ENCODE data around the gene DNMT1. TPM values are rescaled to one million over a fixed set of nuclear protein-coding genes. Genes with fewer than 3 reads are reported as not detected.
A peak's percentile ranks its signal among the peaks of the same experiment; 100 is the strongest.

DNMT1 gene
- total RNA-seq, 1 donor from 2014 or later, result 156 TPM

DNA sequence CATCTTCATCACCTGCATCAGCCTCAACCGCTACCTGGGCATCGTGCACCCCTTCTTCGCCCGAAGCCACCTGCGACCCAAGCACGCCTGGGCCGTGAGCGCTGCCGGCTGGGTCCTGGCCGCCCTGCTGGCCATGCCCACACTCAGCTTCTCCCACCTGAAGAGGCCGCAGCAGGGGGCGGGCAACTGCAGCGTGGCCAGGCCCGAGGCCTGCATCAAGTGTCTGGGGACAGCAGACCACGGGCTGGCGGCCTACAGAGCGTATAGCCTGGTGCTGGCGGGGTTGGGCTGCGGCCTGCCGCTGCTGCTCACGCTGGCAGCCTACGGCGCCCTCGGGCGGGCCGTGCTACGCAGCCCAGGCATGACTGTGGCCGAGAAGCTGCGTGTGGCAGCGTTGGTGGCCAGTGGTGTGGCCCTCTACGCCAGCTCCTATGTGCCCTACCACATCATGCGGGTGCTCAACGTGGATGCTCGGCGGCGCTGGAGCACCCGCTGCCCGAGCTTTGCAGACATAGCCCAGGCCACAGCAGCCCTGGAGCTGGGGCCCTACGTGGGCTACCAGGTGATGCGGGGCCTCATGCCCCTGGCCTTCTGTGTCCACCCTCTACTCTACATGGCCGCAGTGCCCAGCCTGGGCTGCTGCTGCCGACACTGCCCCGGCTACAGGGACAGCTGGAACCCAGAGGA, 80.6 kb downstream of the DNMT1 start:
- intact Hi-C loops (cut with micrococcal nuclease), result loop anchor here (1.0 to 5.0 kb wide), 5 partner anchors 15 to 180 kb away; no protein-coding TSS in a partner anchor
- H3K4me1 Mint-ChIP-seq, result peaks cover 47% of the 10 kb centered on the region
- CTCF ChIA-PET, result interaction anchor here (1.3 kb wide), 1 partner anchor 12 kb away, joined by 4 read pairs; the partner anchor contains the start of gene ANGPTL6
- DNase-seq (no peak), ATAC-seq (ENCODE audit: low read depth) (no peak)
- TF ChIP-seq, protein P1, sequence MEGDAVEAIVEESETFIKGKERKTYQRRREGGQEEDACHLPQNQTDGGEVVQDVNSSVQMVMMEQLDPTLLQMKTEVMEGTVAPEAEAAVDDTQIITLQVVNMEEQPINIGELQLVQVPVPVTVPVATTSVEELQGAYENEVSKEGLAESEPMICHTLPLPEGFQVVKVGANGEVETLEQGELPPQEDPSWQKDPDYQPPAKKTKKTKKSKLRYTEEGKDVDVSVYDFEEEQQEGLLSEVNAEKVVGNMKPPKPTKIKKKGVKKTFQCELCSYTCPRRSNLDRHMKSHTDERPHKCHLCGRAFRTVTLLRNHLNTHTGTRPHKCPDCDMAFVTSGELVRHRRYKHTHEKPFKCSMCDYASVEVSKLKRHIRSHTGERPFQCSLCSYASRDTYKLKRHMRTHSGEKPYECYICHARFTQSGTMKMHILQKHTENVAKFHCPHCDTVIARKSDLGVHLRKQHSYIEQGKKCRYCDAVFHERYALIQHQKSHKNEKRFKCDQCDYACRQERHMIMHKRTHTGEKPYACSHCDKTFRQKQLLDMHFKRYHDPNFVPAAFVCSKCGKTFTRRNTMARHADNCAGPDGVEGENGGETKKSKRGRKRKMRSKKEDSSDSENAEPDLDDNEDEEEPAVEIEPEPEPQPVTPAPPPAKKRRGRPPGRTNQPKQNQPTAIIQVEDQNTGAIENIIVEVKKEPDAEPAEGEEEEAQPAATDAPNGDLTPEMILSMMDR (IDR thresholded peaks at IDR 0.05), result no peak
- peaks cover 63% of the 10 kb centered on the region for H3K36me3 Mint-ChIP-seq (ENCODE audit: low read depth)
- POLR2A ChIA-PET, result interaction anchor here (0.6 to 10.3 kb wide), 6 partner anchors 8 to 177 kb away, joined by 3 to 297 read pairs (median 4); partner anchors contain the start of genes ANGPTL6 and PPAN
- no peak overlapping the region for H3K27ac Mint-ChIP-seq
- H3K4me3 Mint-ChIP-seq, result no peak overlapping the region
- H3K9me3 Mint-ChIP-seq, result no peaks in the 10 kb centered on the region
- H3K27me3 Mint-ChIP-seq, result no peaks in the 10 kb centered on the region

DNA sequence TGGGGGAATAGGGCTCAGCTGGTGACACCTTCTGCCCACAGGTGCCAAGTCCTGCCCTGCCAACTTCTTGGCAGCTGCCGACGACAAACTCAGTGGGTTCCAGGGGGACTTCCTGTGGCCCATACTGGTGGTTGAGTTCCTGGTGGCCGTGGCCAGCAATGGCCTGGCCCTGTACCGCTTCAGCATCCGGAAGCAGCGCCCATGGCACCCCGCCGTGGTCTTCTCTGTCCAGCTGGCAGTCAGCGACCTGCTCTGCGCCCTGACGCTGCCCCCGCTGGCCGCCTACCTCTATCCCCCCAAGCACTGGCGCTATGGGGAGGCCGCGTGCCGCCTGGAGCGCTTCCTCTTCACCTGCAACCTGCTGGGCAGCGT, 81.2 kb downstream of the DNMT1 start:
- DNase-seq (no peak), ATAC-seq (ENCODE audit: low read depth) (no peak)
- POLR2A ChIA-PET, result interaction anchor here (1.0 to 10.3 kb wide), 7 partner anchors 8 to 220 kb away, joined by 3 to 297 read pairs (median 4); partner anchors contain the start of genes ANGPTL6 and DNMT1
- Mint-ChIP-seq H3K27ac (peak overlapping the region; percentile 82), H3K4me3 (no peak overlapping the region), H3K36me3 (ENCODE audit: low read depth) (peaks cover 67% of the 10 kb centered on the region), H3K27me3 (no peaks in the 10 kb centered on the region), H3K4me1 (peaks cover 42% of the 10 kb centered on the region), H3K9me3 (no peaks in the 10 kb centered on the region)
- intact Hi-C loops (cut with micrococcal nuclease), result loop anchor here (1.0 to 5.0 kb wide), 5 partner anchors 14 to 179 kb away; no protein-coding TSS in a partner anchor
- TF ChIP-seq, protein P1 (IDR thresholded peaks at IDR 0.05), result no peak
- CTCF ChIA-PET, result interaction anchor here (0.6 to 2.9 kb wide), 5 partner anchors 8 to 86 kb away, joined by 4 to 41 read pairs (median 4); partner anchors contain the start of gene ANGPTL6

DNA sequence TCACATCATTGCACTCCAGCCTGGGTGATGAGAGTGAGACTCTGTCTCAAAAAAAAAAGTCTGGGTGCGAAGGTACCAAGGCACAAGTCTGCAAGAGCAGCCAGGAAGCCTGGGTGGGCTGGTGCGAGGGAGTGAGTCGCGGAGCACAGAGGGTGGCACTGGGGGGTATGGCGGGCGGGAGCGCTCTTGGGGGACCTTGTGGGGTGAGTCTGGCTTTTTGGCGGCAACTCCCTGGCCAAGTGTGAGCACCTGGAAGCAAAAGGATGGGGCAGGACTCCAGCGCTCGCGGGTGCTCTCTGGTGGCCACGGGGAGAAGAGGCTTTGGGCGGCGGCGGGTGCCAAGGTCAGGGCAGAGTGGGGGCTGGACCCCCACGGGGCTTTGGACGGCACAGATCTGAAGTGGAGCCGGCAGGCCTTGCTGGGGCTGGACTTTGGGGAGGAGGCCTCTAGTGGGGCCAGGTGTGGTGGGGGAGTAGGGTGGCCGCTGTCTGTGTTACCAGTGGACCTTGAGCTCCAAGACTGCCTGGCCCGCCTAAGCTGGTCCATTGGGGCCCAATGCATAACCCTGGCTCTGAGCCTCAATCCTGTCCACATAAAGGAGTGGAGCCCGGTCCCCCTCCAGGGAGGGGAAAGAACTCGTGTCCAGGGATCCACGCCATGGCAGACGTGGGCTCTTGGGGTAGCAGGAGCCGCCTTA, 81.7 kb downstream of the DNMT1 start:
- DNase-seq, result peak; percentile 66
- TF ChIP-seq, protein P1 (IDR thresholded peaks at IDR 0.05), result no peak

DNA sequence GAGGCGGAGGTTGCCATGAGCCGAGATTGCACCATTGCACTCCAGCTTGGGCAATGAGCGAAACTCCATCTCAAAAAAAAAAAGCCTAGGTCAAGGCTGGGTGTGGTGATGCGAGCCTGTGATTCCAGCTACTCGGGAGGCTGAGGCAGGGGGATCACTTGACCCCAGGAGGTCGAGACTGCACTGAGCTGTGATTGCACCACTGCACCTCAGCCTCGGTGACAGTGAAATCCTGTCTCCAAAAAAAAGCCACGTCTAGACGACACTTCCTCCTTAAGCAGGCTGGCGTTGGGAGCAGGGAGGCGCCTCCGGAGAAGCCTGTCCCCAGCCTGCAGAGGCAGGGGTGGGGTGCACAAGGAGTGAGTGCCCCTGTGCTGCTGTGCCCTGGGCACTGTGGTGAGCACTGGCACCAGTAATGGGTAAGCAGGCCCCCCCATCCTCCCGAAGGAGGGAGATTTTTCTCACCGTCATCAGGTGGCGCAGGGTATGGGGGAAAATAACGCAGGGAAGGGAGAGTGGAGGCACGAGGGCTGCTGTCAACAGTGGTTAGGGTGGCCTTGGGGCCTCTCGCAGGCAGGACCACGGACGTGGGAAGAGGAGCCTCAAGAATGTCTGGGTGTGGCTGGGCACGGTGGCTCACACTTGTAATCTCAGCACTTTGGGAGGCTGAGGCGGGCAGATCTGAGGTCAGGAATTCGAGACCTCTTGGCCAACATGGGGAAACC, 82.6 kb downstream of the DNMT1 start:
- CTCF ChIA-PET, result interaction anchor here (1.1 to 2.9 kb wide), 4 partner anchors 9 to 181 kb away, joined by 4 to 41 read pairs (median 4); partner anchors contain the start of gene ANGPTL6
- no peaks in the 10 kb centered on the region for H3K9me3 Mint-ChIP-seq
- POLR2A ChIA-PET, result interaction anchor here (0.6 to 10.3 kb wide), 9 partner anchors 8 to 222 kb away, joined by 3 to 297 read pairs (median 5); partner anchors contain the start of genes ANGPTL6, DNMT1 and ICAM1
- peak; percentile 2 for ATAC-seq (ENCODE audit: low read depth)
- peak overlapping the region; percentile 82 for H3K27ac Mint-ChIP-seq
- peaks cover 48% of the 10 kb centered on the region for H3K4me1 Mint-ChIP-seq
- H3K4me3 Mint-ChIP-seq, result peak overlapping the region; percentile 76
- TF ChIP-seq, protein P1 (IDR thresholded peaks at IDR 0.05), result no peak
- intact Hi-C loops (cut with micrococcal nuclease), result loop anchor here (2.0 to 5.0 kb wide), 2 partner anchors 85 to 139 kb away; no protein-coding TSS in a partner anchor
- peaks cover 69% of the 10 kb centered on the region for H3K36me3 Mint-ChIP-seq (ENCODE audit: low read depth)
- H3K27me3 Mint-ChIP-seq, result no peaks in the 10 kb centered on the region
- DNase-seq, result no peak

More for the DNA sequence above, 81.7 kb downstream of the DNMT1 start:
- no peaks in the 10 kb centered on the region for H3K27me3 Mint-ChIP-seq
- ATAC-seq (ENCODE audit: low read depth), result peak; percentile 49
- H3K4me3 Mint-ChIP-seq, result peak overlapping the region; percentile 76
- peak overlapping the region; percentile 82 for H3K27ac Mint-ChIP-seq
- ChIA-PET CTCF (interaction anchor here (0.6 to 2.9 kb wide), 5 partner anchors 9 to 86 kb away, joined by 4 to 41 read pairs (median 4); partner anchors contain the start of gene ANGPTL6), POLR2A (interaction anchor here (1.0 to 10.3 kb wide), 7 partner anchors 9 to 221 kb away, joined by 3 to 297 read pairs (median 4); partner anchors contain the start of genes ANGPTL6 and DNMT1)
- H3K9me3 Mint-ChIP-seq, result no peaks in the 10 kb centered on the region
- intact Hi-C loops (cut with micrococcal nuclease), result loop anchor here (1.0 to 5.0 kb wide), 5 partner anchors 14 to 179 kb away; no protein-coding TSS in a partner anchor
- H3K36me3 Mint-ChIP-seq (ENCODE audit: low read depth), result peaks cover 67% of the 10 kb centered on the region
- H3K4me1 Mint-ChIP-seq, result peaks cover 40% of the 10 kb centered on the region
